Effector CD8-positive, alpha-beta T cell (primary cell): Measurements from ENCODE around the gene INSL3.
A peak's percentile ranks its signal among the peaks of the same experiment; 100 is the strongest.
"Not testable (repeated sequence)": the region's sequence is repeated elsewhere in the genome, so short reads cannot be mapped to it uniquely, and the experiment has no call there.

Experiments
- DNase-seq: peaks from one replicate; lab custom pipeline; 2025; lab: John Stamatoyannopoulos, UW

The INSL3 gene

GRCh38 chr19:17817668-17818363 lies 3.5 kb downstream of the INSL3 start:
- DNase-seq: no peak

- DNase-seq: no peak
Observed at GRCh38 chr19:17812099-17812498, 9.2 kb downstream of the INSL3 start.

- no peak for DNase-seq
Observed at GRCh38 chr19:17811681-17812080, 9.6 kb downstream of the INSL3 start.

DNA sequence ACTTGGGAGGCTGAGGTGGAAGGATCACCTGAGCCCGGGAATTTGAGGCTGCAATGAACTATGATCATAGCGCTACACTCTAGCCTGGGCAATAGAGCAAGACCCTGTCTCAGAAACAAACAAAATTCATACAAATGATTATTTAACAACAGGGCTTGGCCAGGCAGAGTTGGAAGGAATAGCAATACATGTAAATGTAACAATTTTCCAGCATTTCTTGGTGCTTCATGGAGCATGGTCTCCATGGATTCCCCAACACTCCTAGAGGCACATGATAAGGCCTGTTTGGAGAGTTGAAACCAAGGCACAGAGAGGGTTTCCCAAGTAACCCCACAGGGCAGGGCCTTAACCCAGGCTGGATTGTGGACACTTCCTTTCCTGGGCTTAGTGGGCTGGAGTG lies 10.2 kb downstream of the INSL3 start:
- DNase-seq: no peak

DNA sequence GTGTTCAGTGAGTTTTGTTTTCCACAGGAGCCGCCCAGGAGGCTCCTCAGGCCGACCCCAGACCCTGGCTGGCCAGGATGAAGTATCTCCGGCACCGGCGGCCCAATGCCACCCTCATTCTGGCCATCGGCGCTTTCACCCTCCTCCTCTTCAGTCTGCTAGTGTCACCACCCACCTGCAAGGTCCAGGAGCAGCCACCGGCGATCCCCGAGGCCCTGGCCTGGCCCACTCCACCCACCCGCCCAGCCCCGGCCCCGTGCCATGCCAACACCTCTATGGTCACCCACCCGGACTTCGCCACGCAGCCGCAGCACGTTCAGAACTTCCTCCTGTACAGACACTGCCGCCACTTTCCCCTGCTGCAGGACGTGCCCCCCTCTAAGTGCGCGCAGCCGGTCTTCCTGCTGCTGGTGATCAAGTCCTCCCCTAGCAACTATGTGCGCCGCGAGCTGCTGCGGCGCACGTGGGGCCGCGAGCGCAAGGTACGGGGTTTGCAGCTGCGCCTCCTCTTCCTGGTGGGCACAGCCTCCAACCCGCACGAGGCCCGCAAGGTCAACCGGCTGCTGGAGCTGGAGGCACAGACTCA lies 13.5 kb downstream of the INSL3 start:
- no peak for DNase-seq

DNA sequence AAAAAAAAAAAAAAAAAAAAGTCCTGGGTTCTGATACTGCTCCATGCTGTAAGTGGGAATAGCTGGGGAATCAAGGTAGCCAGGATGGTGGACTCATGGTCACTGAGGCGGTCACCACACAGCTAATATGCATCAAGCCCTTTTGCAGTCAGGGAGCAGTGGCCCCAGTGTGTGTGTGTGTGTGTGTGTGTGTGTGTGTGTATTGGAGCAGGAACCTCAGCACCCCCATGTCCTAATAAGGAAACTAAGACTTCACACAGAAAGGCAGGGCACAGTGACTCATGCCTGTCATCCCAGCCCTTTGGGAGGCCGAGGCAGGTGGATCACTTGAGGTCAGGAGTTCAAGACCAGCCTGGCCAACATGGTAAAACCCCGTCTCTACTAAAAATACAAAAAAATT lies 14.4 kb downstream of the INSL3 start:
- DNase-seq: no peak

DNA sequence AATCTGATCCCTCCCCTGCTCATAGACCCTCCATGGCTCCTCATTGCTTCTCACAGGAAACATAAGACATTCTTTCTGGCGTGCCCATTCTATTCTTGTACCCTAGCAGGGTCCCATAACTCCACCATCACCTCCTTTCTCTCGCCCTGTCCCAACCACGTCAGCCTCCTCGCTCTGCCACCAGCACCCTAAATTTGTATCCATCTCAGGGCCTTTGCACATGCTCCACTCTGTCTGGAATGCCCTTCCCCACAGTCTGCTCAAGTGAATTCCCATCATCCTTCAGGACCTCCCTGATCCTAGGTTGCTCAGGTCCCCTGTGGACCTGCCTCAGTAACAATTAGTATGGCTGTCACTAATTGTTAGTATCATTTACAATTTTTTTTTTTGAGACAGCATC lies 15.9 kb downstream of the INSL3 start:
- no peak for DNase-seq

DNA sequence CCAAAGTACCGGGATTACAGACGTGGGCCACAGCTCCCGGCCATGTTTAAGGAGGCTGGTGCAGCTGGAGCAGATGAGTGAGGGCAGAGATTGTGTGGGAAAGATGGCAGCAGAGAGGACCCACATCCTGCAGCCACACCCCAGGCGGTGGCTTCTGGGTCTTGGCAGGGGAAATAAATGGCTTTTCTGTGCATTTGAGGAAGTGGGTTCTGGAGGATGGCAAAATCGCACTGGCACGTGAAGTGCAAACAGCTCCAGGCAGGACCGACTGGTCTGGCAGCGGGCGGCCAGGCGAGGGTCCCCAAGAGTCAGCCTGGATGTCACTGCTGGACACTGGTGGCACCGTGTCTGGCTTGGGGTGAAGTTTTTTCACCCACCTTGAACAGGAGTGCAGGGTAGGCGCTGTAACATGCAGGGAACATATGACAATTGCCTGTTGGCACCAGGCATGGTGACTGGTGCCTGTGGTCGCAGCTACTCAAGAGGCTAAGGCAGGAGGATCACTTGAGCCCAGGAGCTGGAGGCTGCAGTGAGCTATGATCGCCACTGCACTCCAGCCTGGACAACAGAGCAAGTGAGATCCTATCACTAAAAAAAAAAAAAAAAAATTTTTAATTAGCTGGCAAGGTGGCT lies 17.9 kb downstream of the INSL3 start:
- no peak for DNase-seq

- no peak for DNase-seq
Observed at GRCh38 chr19:17802137-17802858, 19.0 kb downstream of the INSL3 start.

- DNase-seq: not testable (repeated sequence)
Observed at GRCh38 chr19:17798599-17798998, 22.7 kb downstream of the INSL3 start.

GRCh38 chr19:17797424-17798201 lies 23.7 kb downstream of the INSL3 start:
- no peak for DNase-seq

GRCh38 chr19:17796838-17797423 lies 24.4 kb downstream of the INSL3 start:
- DNase-seq: no peak

- DNase-seq: no peak
Observed at GRCh38 chr19:17796013-17796837, 25.1 kb downstream of the INSL3 start.

DNA sequence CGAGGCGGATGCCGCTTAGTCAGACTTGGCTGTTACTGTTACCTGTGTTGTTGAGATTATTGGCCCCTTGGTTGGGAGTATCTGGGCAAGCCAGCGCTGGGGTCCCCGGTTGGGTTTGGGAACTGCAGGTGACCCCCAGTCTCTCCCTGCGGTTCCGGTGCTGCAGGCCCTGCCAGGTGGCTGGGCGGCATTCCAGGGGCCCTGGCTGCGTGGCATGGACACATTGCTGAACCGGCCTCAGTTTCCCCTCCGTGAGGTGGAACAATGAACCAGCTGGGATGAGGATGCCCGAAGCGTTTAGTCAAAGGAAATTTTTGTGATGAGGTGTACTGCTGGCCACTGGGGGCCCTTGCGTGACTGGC lies 25.8 kb downstream of the INSL3 start:
- DNase-seq: no peak

GRCh38 chr19:17794731-17795494 lies 26.4 kb downstream of the INSL3 start, which contains the start of gene B3GNT3:
TSS of gene B3GNT3 (plus strand) at chr19:17795138. CDS start at chr19:17807808, 12,670 bp downstream.
- DNase-seq: peak; percentile 37

DNA sequence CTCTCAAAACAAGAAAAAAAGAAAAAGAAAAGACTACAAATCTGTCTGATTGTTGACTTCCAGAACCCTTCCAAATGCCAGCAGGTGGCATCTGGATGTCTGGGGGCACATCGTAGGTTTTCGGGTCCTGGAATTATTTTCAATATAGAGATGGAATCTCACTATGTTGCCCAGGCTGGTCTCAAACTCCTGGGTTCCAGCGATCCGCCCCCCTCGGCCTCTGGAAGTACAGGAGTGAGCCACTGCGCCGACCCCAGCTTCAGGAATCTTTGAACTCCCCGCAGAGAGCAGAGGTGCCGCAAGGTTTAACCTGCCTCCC lies 26.9 kb downstream of the INSL3 start:
- DNase-seq: no peak

DNA sequence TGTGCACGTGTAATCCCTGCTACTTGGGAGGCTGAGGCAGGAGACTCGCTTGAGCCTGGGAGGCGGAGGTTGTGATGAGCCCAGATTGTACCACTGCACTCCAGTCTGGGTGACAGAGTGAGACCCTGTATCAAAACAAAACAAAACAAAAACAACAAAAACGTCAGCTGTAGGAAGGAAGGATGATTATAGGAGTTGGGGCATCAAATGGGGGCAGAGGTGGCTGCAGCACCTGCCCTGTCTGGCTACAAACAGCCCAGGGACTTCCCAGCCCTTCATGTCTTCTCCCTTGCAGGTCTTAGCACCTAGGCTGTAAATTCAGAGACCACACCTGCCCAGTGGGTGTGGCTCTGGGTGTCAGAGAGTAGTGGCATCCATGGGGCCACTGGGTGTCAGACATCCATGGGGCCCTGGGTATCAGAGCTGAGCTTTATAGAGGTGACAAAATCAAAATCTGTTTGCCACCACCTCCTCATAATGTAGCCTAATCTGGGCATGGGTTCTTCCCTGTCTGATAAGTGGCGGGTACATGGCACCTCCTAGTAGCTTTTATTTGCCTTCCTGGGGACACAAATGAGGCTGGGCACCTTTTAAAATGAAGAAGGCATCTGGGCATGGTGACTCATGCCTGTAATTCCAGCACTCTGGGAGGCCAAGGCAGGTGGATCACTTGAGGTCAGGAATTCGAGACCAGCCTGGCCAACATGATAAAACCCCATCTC lies 31.1 kb downstream of the INSL3 start:
- no peak for DNase-seq

- DNase-seq: no peak
Observed at GRCh38 chr19:17788632-17789031, 32.7 kb downstream of the INSL3 start.

DNA sequence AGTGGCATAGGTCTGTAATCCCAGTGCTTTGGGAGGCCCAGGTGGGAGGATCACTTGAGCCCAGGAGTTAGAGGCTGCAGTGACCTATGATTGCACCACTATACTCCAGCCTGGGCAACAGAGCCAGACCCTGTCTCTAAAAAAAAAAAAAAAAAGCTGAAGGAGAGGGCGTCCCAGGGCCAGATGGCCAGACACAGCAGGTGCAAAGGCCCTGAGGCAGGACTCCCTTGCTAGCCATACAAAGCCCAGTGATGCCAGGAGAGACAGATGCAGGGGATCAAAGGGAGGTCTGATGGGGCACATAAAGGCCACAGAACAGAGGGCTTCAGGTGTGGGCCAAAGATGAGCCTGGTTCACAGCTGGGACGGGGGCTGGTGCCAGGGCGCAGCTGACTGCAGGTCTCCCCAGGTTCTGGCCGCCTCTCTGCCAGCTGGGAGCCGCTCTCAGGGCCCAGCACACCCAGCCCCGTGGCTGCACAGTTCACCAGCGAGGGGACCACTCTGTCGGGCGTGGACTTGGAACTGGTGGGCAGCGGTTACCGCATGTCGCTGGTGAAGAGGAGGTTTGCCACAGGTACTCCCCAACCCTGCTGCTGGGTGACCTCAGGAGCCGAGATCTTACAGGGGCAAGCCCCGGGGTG lies 33.9 kb downstream of the INSL3 start:
- no peak for DNase-seq
